ENCODE data around the gene NPPC. TPM values are rescaled to one million over a fixed set of nuclear protein-coding genes. Genes with fewer than 3 reads are reported as not detected.

Gene NPPC
- total RNA-seq, 4 donors from 2014 or later = not detected

- H3K4me3 ChIP-seq = no peak overlapping the region
- no peak for ATAC-seq
- WGBS, 2 donors (ENCODE audit: low coverage in 1 of 2) = 83 to 87% methylated on average over 3 to 4 of the region's 4 CpGs
- H3K27me3 ChIP-seq = peaks cover 7% of the 10 kb centered on the region
- H3K4me1 ChIP-seq = no peaks in the 10 kb centered on the region
- no peaks in the 10 kb centered on the region for H3K9me3 ChIP-seq
- H3K27ac ChIP-seq = no peak overlapping the region
- no peaks in the 10 kb centered on the region for H3K36me3 ChIP-seq
- TF ChIP-seq EP300 (IDR thresholded peaks at IDR 0.05) = no peak
- no peak for TF ChIP-seq CTCF (IDR thresholded peaks at IDR 0.05)
- TF ChIP-seq POLR2A (IDR thresholded peaks at IDR 0.05) = no peak
These were observed 10.3 kb upstream of the NPPC start for GRCh38 chr2:231936491-231936890.

- WGBS, 2 donors (ENCODE audit: low coverage in 1 of 2) = 20 to 70% methylated on average over 1 of the region's 1 CpG
- Histone ChIP-seq H3K9me3 (no peaks in the 10 kb centered on the region), H3K4me1 (no peaks in the 10 kb centered on the region), H3K36me3 (no peaks in the 10 kb centered on the region), H3K27ac (no peak overlapping the region), H3K4me3 (no peak overlapping the region), H3K27me3 (peaks cover 10% of the 10 kb centered on the region)
- no peak for ATAC-seq
- no peak for TF ChIP-seq POLR2A (IDR thresholded peaks at IDR 0.05)
- TF ChIP-seq POLR2AphosphoS5 (IDR thresholded peaks at IDR 0.05) = no peak
These were observed 9.6 kb upstream of the NPPC start for GRCh38 chr2:231935815-231936214.

GRCh38 chr2:231935207-231935524 lies 9.0 kb upstream of the NPPC start:
- H3K27ac ChIP-seq = no peak overlapping the region
- H3K4me3 ChIP-seq = no peak overlapping the region
- WGBS, 2 donors (ENCODE audit: low coverage in 1 of 2) = 70% methylated on average over 2 of the region's 4 CpGs; no CpG with 5 or more reads in 1 of the 2 donors
- TF ChIP-seq CTCF (IDR thresholded peaks at IDR 0.05) (no peak), POLR2AphosphoS5 (IDR thresholded peaks at IDR 0.05) (no peak), EP300 (IDR thresholded peaks at IDR 0.05) (no peak), POLR2A (IDR thresholded peaks at IDR 0.05) (no peak)
- H3K4me1 ChIP-seq = peaks cover 0 to 6% (median 0%) of the 10 kb centered on the region in 3 donors
- H3K36me3 ChIP-seq = no peaks in the 10 kb centered on the region
- H3K27me3 ChIP-seq = peaks cover 13% of the 10 kb centered on the region
- no peak for ATAC-seq
- H3K9me3 ChIP-seq = no peaks in the 10 kb centered on the region

- TF ChIP-seq POLR2A (IDR thresholded peaks at IDR 0.05) (no peak), EP300 (IDR thresholded peaks at IDR 0.05) (no peak), POLR2AphosphoS5 (IDR thresholded peaks at IDR 0.05) (no peak), CTCF (IDR thresholded peaks at IDR 0.05) (no peak)
- peaks cover 0 to 11% (median 0%) of the 10 kb centered on the region in 3 donors for H3K4me1 ChIP-seq
- no peak overlapping the region for H3K4me3 ChIP-seq
- 49% methylated on average over 4 of the region's 8 CpGs; no CpG with 5 or more reads in 1 of the 2 donors for WGBS, 2 donors (ENCODE audit: low coverage in 1 of 2)
- H3K27ac ChIP-seq = no peak overlapping the region
- peaks cover 17% of the 10 kb centered on the region for H3K27me3 ChIP-seq
- no peak for ATAC-seq
- no peaks in the 10 kb centered on the region for H3K9me3 ChIP-seq
- H3K36me3 ChIP-seq = no peaks in the 10 kb centered on the region
These were observed 8.4 kb upstream of the NPPC start for GRCh38 chr2:231934441-231935206.

- no peak for TF ChIP-seq POLR2AphosphoS5 (IDR thresholded peaks at IDR 0.05)
- WGBS, 2 donors (ENCODE audit: low coverage in 1 of 2) = no CpG with 5 or more reads among the region's 13 CpGs
- no peak for ATAC-seq
These were observed 7.8 kb upstream of the NPPC start for GRCh38 chr2:231933916-231934401.

More at GRCh38 chr2:231933916-231934401, 7.8 kb upstream of the NPPC start:
- H3K27me3 ChIP-seq = peaks cover 24% of the 10 kb centered on the region
- peaks cover 0 to 15% (median 0%) of the 10 kb centered on the region in 3 donors for H3K4me1 ChIP-seq
- no peak overlapping the region for H3K27ac ChIP-seq
- no peaks in the 10 kb centered on the region for H3K9me3 ChIP-seq
- no peak overlapping the region for H3K4me3 ChIP-seq
- H3K36me3 ChIP-seq = no peaks in the 10 kb centered on the region
